Coronary artery (tissue), 2 donors: Measurements from ENCODE around the gene MAPK8IP3.

Experiments
- DNase-seq: peaks from one replicate; pipeline ENCODE4 v3.0.0-alpha.2; 2017; ENCODE audit warnings: low spot score
- H3K27ac ChIP-seq, 2 donors: fragments of 200-600 bp; sonication (generic); one replicate each; pipeline ENCODE4 v1.5.1; 2016 to 2019
- H3K4me3 ChIP-seq: fragments of 200-600 bp; sonication (generic); 2 replicates; pipeline ENCODE4 v1.5.1; 2016; ENCODE audit warnings: mild to moderate bottlenecking, moderate library complexity
- TF ChIP-seq, protein P1 (sequence below): fragments of 200-600 bp; sonication (generic); IDR thresholded peaks from one replicate; pipeline ENCODE4 v1.5.1; 2019; ENCODE audit warnings: antibody characterized with exemption

The MAPK8IP3 gene

DNA sequence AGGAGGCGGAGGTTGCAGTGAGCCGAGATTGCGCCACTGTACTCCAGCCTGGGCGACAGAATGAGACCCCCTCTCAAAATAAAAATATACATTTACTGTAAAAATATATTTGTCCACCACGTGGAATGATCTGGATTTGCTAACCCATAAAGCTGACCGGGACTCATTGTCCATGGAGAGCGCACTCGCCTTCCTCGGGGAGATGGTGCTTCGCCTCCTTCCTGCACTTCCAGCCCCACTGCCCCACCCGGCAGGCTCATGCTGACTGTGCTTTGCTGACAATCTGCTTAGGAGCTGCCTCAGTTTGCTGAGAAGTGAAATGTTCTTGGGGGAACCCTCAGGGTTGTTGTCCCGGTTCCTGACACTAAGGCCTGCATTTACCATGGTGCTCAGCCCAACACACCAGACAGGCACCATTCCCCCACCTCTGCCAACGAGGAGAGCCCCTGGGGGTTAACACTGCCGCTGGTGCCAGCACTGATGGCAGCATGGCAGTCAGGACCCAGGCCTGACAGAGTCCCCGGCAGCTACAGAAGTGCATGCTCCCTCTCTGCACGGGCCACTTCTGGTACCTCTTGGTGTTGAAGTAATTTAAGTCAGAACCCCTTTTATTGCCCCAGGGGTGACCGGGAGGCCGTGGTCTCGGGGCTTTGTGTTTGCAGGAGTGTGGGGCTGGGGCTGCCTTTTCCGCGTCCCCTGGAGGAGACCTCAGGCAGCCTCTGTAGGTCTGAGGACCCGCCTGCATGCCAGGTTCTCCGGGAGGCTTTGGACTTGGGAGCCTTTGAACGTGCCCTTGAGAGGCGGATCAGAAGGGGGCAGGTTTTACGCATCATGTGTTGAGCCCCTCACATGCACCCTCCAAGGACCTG, 79.2 kb downstream of the MAPK8IP3 start:
- Histone ChIP-seq H3K4me3 (no peak overlapping the region), H3K27ac (no peak overlapping the region)
- DNase-seq, result no peak
- TF ChIP-seq, protein P1, sequence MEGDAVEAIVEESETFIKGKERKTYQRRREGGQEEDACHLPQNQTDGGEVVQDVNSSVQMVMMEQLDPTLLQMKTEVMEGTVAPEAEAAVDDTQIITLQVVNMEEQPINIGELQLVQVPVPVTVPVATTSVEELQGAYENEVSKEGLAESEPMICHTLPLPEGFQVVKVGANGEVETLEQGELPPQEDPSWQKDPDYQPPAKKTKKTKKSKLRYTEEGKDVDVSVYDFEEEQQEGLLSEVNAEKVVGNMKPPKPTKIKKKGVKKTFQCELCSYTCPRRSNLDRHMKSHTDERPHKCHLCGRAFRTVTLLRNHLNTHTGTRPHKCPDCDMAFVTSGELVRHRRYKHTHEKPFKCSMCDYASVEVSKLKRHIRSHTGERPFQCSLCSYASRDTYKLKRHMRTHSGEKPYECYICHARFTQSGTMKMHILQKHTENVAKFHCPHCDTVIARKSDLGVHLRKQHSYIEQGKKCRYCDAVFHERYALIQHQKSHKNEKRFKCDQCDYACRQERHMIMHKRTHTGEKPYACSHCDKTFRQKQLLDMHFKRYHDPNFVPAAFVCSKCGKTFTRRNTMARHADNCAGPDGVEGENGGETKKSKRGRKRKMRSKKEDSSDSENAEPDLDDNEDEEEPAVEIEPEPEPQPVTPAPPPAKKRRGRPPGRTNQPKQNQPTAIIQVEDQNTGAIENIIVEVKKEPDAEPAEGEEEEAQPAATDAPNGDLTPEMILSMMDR, result no peak

DNA sequence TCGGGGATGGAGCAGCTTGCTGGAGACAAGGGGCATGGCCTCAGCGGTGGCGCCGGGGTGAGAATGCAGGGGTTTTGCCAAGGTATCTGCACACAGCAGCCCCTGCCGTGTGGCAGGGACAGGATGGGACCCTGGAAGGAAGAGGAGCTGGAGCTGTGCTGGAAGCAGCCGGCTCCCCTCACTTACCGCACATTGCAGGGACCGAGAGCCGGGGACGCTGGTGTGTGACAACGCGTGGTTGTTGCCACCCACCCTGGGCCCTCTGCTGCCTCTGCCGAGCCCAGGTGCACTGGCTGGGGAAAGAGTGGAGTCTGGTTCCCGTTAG, 79.8 kb downstream of the MAPK8IP3 start:
- H3K4me3 ChIP-seq, result no peak overlapping the region
- H3K27ac ChIP-seq, result no peak overlapping the region
- DNase-seq, result no peak
- TF ChIP-seq, protein P1, result no peak

DNA sequence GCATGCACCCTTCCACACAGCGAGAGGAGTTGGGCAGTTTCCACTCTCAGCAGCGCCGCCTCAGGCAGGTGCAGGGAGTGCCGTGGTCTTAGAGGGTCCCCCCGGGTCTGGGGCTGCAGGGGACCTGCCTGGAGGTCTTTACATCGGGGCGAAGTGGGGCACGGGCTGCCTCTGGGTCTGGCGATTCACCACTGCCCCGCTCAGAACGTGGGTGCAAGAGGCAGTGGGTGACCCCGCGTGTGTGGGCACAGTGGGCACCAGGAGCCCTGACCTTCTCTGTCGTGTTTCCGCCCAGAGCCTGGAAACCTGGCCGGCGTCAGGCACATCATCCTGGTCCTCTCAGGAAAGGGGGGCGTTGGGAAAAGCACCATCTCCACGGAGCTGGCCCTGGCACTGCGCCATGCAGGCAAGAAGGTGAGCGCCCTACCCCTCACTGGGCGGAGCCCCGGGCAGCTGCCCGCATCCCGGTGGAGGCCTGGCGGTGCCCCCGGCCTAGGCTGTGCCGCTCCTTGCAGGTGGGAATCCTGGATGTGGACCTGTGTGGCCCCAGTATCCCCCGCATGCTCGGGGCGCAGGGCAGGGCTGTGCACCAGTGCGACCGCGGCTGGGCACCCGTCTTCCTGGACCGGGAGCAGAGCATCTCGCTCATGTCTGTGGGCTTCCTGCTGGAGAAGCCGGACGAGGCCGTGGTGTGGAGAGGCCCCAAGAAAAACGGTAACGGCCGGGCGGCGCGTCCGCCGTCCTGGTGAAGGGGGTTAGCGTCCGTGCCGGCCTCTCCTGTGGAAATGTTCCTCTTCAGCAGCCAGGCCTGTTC, 80.5 kb downstream of the MAPK8IP3 start:
- Histone ChIP-seq H3K27ac (no peak overlapping the region), H3K4me3 (no peak overlapping the region)
- no peak for DNase-seq
- TF ChIP-seq, protein P1, result no peak

DNA sequence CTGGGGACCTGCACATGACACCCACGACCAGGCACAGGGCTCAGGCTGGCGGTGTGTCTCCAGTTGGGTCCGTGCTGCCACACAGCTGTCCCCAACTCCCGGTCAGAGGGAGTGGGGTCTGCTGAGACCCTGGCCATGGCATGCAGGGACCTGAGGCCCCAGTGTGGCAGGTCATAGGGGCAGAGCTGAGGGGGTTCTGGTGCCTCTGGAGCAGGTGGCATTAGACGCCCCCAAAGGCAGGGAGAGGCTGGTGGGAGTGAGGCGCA, 81.0 kb downstream of the MAPK8IP3 start:
- H3K4me3 ChIP-seq, result no peak overlapping the region
- no peak overlapping the region for H3K27ac ChIP-seq
- DNase-seq, result no peak
- TF ChIP-seq, protein P1, result no peak

DNA sequence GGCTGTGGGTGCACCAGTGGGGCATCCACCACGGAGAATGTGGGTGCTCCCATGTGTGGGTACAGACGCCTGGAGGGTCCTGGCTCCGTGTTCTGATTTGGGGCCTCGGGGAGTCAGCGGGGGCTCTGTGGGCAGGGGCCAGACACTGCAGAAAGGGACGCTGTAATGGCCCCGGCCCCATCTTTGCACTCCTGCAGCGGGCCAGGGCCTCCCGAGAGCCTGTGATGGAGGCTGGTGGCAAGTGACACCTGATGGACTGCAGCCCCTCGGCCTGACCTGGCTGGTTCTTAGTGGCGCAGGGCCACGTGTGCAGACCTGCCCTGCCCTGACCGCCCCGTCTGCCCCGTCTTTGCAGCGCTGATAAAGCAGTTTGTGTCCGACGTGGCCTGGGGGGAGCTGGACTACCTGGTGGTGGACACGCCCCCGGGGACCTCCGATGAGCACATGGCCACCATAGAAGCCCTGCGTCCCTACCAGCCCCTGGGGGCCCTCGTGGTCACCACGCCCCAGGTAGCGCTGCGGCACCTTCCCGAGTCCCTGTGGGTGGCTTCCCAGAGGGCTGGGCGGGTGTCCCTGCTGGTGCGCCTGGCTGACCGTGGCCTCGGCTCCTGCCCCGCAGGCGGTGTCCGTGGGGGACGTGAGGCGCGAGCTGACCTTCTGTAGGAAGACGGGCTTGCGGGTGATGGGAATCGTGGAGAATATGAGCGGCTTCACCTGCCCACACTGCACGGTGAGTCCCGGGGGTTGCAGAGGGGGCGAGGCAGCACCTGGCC, 81.5 kb downstream of the MAPK8IP3 start:
- TF ChIP-seq, protein P1, result no peak
- no peak for DNase-seq
- H3K4me3 ChIP-seq, result no peak overlapping the region
- H3K27ac ChIP-seq, result no peak overlapping the region

DNA sequence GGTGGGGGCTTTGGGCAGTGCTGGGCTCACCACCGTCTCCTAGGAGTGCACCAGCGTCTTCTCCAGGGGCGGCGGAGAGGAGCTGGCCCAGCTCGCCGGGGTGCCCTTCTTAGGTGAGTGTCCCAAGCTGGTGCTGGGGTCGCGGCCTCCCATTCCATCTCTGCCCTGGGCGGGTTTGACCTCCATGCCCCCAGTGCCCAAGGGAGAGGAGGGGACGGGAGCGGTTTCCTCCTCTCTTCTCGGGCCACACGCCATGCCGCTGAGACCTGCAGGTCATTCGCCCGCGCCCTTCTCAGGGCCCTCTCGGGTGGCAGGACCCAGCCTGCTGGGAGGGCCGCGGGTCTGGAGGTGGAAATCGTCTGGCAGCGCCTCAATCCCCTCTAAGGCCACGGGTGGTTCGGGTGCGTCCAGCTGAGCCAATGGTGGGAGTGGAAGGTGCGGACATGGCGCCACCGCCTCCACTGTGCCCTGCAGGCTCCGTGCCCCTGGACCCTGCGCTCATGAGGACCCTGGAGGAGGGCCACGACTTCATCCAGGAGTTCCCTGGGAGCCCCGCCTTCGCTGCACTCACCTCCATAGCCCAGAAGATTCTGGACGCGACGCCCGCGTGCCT, 82.2 kb downstream of the MAPK8IP3 start:
- H3K27ac ChIP-seq, result no peak overlapping the region
- TF ChIP-seq, protein P1, result no peak
- no peak overlapping the region for H3K4me3 ChIP-seq
- no peak for DNase-seq
